AG04450 (cell line): ENCODE measurements around the gene OR56A1. TPM values are rescaled to one million over a fixed set of nuclear protein-coding genes. Genes with fewer than 3 reads are reported as not detected.

Experiments used
- CTCF ChIA-PET: fragments of 300-600, 350-600 bp; formaldehyde crosslinking; extraction: SDS; loops from one replicate; lab custom pipeline; 2022; ENCODE audit warnings: antibody characterized with exemption, inconsistent platforms; lab: Charles Lee
- POLR2A ChIA-PET: fragments of 350-600 bp; formaldehyde crosslinking; extraction: SDS; loops from one replicate; lab custom pipeline; 2021; ENCODE audit warnings: antibody characterized with exemption, inconsistent platforms; lab: Yijun Ruan, JAX
- DNase-seq: peaks from one replicate; pipeline ENCODE4 v3.0.0-alpha.2; 2011; ENCODE audit warnings: low read depth, low spot score
- H3K27ac ChIP-seq: one replicate; pipeline ENCODE4 v1.5.1; 2012; ENCODE audit warnings: low read depth, low read length, control low read depth
- H3K27me3 ChIP-seq: one replicate; pipeline ENCODE4 v1.6.0; 2012; ENCODE audit warnings: low read length; ENCODE audit not compliant: control insufficient read depth, insufficient read depth
- H3K4me3 ChIP-seq: 2 replicates; pipeline ENCODE4 v1.5.1; 2011; ENCODE audit warnings: mild to moderate bottlenecking, low read depth, low read length, control low read depth
- H3K9me3 ChIP-seq: 2 replicates; pipeline ENCODE4 v1.5.1; 2012; ENCODE audit warnings: low read length; ENCODE audit not compliant: control insufficient read depth, insufficient read depth
- CTCF ChIP-seq: IDR thresholded peaks from 2 replicates; pipeline ENCODE4 v1.5.1; 2011; ENCODE audit warnings: low read depth, low read length, control low read depth, inconsistent platforms
- polyA plus RNA-seq: library from polyadenylated mRNA; depleted of rRNA; stranded (reverse); fragments of >200 nt; gene quantifications from 2 replicates; pipeline ENCODE4 v1.2.3, GENCODE V29; 2011

OR56A1 gene
- polyA plus RNA-seq, 1 experiment, result not detected

- H3K27me3 ChIP-seq, result no peaks in the 10 kb centered on the region
- H3K4me3 ChIP-seq, result no peak overlapping the region
- H3K27ac ChIP-seq, result no peak overlapping the region
- no peaks in the 10 kb centered on the region for H3K9me3 ChIP-seq
- TF ChIP-seq CTCF, result no peak
- POLR2A ChIA-PET, result no interaction called here
- DNase-seq, result no peak
- CTCF ChIA-PET, result interaction anchor here (1.6 kb wide), 1 partner anchor 300 kb away, joined by 6 read pairs; no protein-coding TSS in a partner anchor
Observed at GRCh38 chr11:6062691-6063358, 32.3 kb upstream of the OR56A1 start.

- Histone ChIP-seq H3K9me3 (no peaks in the 10 kb centered on the region), H3K27me3 (no peaks in the 10 kb centered on the region), H3K4me3 (no peak overlapping the region), H3K27ac (no peak overlapping the region)
- no peak for DNase-seq
- ChIA-PET POLR2A (no interaction called here), CTCF (no interaction called here)
- no peak for TF ChIP-seq CTCF
Observed at GRCh38 chr11:6061475-6061874, 30.9 kb upstream of the OR56A1 start.

- CTCF ChIA-PET, result no interaction called here
- no peak for TF ChIP-seq CTCF
Observed at GRCh38 chr11:6057452-6057851, 26.9 kb upstream of the OR56A1 start.

GRCh38 chr11:6055569-6055968 is 25.0 kb upstream of the OR56A1 start:
- DNase-seq, result no peak
- no peak for TF ChIP-seq CTCF
- H3K27ac ChIP-seq, result no peak overlapping the region
- CTCF ChIA-PET, result no interaction called here
- H3K4me3 ChIP-seq, result no peak overlapping the region
- H3K27me3 ChIP-seq, result no peaks in the 10 kb centered on the region
- POLR2A ChIA-PET, result no interaction called here
- H3K9me3 ChIP-seq, result no peaks in the 10 kb centered on the region

More at GRCh38 chr11:6057452-6057851, 26.9 kb upstream of the OR56A1 start:
- Histone ChIP-seq H3K4me3 (no peak overlapping the region), H3K27ac (no peak overlapping the region), H3K27me3 (no peaks in the 10 kb centered on the region), H3K9me3 (no peaks in the 10 kb centered on the region)
- POLR2A ChIA-PET, result no interaction called here
- DNase-seq, result no peak

- TF ChIP-seq CTCF, result no peak
- no peak for DNase-seq
- Histone ChIP-seq H3K27me3 (no peaks in the 10 kb centered on the region), H3K9me3 (no peaks in the 10 kb centered on the region), H3K4me3 (no peak overlapping the region), H3K27ac (no peak overlapping the region)
- ChIA-PET CTCF (no interaction called here), POLR2A (no interaction called here)
Observed at GRCh38 chr11:6052374-6052773, 21.8 kb upstream of the OR56A1 start.
